CD4-positive, alpha-beta T cell treated with Interleukin-6 for 4 hours (primary cell): ENCODE data around the gene CACHD1.

ENCODE experiments used
- DNase-seq: peaks from one replicate; pipeline ENCODE4 v3.0.0-alpha.2; 2020; ENCODE audit warnings: mixed read lengths

Gene CACHD1

GRCh38 chr1:64555947-64556346, 86.0 kb downstream of the CACHD1 start:
- no peak for DNase-seq

GRCh38 chr1:64561993-64562392, 92.1 kb downstream of the CACHD1 start:
- no peak for DNase-seq

DNA sequence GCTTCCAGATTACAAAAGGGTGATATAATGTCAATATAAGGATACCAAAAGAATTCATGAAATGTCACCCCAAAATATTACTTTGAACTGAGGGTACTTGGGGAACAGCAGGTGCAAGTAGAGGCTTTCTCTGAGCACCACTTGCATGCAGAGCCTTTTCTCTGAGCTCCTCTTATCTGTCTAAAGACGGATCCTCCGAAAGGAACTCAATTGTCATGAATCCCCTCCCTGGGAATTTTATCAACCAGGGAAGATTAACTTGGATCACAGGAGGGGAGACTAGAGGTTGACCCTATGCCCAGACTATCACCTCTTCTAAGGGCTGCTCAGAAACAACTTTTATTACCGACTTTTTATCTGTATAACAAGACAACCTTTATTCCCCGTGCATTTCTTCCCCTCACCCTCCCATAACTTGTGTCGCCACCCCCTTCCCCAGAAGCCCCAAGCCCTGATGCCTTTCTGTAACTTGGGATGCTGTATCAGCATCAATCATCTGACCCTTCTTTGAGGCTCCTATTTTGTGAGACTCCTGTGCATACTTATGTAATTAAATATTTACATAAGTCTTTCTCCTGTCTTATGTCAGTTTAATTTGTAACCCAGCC, 94.1 kb downstream of the CACHD1 start:
- no peak for DNase-seq

GRCh38 chr1:64564891-64565290, 95.0 kb downstream of the CACHD1 start:
- no peak for DNase-seq

- DNase-seq = no peak
Measured at GRCh38 chr1:64567426-64568170, 97.7 kb downstream of the CACHD1 start.

GRCh38 chr1:64568171-64568450, 98.2 kb downstream of the CACHD1 start:
- DNase-seq = no peak

GRCh38 chr1:64569411-64569810, 99.5 kb downstream of the CACHD1 start:
- no peak for DNase-seq

GRCh38 chr1:64570267-64570855, 100.4 kb downstream of the CACHD1 start:
- DNase-seq = no peak

GRCh38 chr1:64572222-64572900, 102.4 kb downstream of the CACHD1 start:
- DNase-seq = no peak

GRCh38 chr1:64574301-64574700, 104.4 kb downstream of the CACHD1 start:
- no peak for DNase-seq

DNA sequence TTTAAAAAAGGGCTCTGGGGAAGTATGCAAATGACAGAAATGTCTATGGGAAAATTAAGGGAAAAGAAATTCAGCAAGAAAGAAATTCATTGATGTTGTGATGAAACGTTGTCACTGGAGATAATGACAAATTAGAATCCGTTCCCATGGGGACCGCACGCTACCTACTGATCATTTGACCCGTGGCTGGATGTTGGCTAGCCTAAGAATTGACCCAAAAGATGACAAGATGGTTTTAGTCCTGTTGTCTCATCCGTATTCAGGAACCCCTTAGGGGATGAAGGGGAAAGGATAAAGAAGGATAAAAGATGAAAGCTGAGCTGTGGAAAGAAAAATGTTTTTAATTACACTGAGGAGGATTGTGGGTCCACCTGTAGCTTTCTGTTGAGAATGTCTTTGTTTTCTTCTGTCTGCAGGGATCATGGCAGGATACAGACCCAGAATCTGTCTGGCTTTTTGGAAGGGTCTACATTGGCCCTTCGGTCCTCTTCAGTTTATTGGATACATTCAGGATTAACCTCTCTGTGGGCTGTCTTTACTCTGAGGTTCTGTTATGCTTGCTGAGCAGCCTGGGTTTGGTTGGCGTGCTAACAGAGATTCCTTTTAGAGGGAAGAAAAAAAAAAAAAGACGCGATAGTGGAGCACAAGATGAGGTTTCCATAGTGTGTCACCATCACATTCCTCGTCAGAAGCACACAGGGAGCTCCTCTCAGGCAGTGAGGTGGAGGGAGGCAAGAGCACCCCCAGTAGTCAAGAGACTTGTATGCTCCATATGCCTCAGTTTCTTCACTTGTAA, 106.2 kb downstream of the CACHD1 start:
- DNase-seq = no peak

GRCh38 chr1:64578270-64578973, 108.5 kb downstream of the CACHD1 start:
- DNase-seq = no peak

DNA sequence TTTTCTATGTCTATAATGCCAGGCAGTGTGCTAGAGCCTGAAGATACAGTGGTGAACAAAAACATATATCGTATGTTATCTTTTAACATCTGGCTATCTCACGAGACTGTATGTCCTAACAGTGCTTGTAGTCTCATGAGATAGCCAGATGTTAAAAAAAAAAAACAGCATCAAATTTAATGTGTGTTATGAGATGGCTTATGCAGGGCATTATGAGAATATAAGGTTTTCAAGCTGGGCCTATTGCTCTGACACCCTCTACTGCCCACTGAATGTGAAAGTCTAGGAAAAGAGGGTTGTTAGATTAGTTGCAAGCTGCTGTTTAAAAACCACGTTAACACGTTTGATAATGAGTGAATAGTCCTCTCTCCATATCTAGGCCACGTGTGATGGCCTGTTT, 109.8 kb downstream of the CACHD1 start:
- no peak for DNase-seq

DNA sequence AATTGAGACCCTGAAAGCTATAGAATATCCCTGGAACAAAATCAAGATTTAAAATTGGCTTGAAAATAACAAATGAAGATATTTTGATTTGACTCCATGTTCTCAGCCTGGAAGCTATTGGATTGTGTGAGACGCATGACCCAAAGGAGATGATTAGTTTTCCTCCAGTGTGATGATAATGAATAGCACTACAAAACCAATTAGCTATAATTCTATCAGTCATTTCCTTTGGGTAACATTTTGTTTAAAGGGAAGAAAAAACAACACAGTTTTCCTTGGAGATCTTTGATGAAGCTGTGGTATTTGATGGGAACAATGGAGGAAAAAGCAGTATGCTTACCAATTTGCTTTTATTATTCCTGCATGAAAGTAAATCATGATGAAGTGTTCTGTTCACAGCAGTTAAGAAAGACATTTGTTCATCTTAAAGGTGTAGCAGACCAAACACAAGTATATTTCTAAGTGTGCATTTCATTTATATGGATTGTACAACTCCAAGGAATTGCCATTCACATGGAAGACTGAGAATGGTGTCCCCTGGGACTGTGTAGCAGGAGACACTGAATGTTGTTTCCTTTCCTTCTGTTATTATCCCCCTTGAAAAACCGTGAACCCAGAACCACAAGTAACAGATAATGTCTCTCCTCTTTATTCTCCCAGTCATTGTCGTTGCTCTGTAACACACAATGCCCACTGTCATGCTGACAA, 111.4 kb downstream of the CACHD1 start:
- no peak for DNase-seq

GRCh38 chr1:64581843-64582185, 111.9 kb downstream of the CACHD1 start:
- DNase-seq = no peak

- no peak for DNase-seq
Measured at GRCh38 chr1:64584479-64584878, 114.5 kb downstream of the CACHD1 start.

- no peak for DNase-seq
Measured at GRCh38 chr1:64588876-64589275, 118.9 kb downstream of the CACHD1 start.

GRCh38 chr1:64590316-64590715, 120.4 kb downstream of the CACHD1 start:
- DNase-seq = no peak

DNA sequence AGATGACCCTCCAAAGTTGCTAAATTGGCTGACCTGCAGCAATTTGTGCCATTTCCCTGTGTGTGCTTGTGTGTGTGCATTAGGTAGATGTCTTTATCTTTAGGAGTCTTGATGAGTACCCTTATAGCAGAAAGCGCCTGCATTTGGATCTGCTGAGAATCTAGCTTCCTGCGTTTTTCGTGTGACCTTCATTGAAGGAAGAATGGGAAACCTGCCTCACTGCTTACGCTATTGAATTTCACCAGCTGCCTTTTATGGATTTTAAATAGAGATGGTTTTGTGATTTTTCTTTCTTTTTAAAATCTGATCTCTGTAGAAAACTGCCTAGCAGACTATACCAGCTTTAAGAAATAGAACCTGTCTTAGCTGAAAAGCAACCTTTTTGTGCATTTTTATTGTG, 124.5 kb downstream of the CACHD1 start:
- DNase-seq = no peak

DNA sequence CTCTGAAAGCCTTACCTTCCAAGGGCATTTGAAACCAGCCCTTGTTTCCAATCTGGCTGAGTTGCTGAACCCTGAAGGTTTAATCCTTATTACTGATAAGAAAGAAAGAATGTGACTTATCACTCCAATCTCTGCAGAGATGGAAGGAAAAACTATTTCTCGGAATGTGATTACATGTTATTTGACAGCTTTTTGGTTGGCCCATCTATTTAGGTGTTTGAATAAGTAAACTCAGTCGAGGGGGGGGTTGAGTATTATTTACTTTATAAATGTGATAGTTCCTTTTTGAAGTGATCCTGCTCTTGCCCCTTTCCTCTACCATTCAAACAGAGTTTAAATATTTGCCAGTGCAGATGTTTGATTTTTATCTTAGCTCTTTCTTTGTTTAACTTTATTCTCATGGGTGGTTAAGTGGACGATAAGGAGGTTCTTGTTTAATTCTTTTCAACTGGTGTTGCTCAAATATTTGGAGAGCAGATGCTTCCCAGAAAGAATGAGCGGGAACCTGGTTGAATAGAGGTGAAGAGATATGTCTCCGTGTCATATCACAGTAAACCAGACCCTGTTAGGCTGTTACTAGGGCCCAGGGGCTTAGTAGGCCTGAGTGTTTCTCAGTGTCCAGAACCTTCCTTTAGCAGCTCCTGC, 126.1 kb downstream of the CACHD1 start:
- no peak for DNase-seq

GRCh38 chr1:64597113-64597512, 127.2 kb downstream of the CACHD1 start:
- no peak for DNase-seq
